CD4-positive, alpha-beta T cell treated with Interleukin-4 for 1 hour (primary cell): ENCODE results near the gene NAT10.
"Not testable (repeated sequence)": the region's sequence is repeated elsewhere in the genome, so short reads cannot be mapped to it uniquely, and the experiment has no call there.

Experiments
- DNase-seq, 2 donors: peaks; one replicate each; pipeline ENCODE4 v3.0.0-alpha.2; 2020 to 2022

The NAT10 gene

GRCh38 chr11:34169686-34170085, 64.3 kb downstream of the NAT10 start:
- no peak for DNase-seq

DNA sequence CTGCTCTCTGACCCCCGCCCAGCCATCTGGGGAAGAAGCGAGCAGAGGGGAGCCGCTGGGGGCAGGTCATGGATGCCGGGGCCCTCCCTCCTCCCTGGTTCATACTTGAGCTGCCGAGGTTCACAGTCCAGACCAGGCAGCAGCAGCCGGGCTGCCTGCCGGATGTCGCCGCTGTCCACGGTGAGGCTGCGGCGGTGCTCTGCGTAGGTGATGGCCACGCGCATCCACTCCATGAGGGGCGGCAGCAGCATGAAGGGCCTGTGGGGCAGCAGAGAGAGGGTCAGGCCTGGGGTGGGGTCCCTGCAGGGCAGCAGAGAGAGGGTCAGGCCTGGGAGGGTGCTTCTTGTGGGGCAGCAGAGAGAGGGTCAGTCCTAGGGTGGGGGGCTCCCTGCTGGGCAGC, 67.6 kb downstream of the NAT10 start:
- no peak for DNase-seq

GRCh38 chr11:34174412-34175041, 69.1 kb downstream of the NAT10 start:
- peak; percentile 74 to 76 for DNase-seq

- no peak for DNase-seq
These were observed 70.0 kb downstream of the NAT10 start for GRCh38 chr11:34175284-34176019.

GRCh38 chr11:34176751-34177209, 71.4 kb downstream of the NAT10 start:
- DNase-seq = no peak

DNA sequence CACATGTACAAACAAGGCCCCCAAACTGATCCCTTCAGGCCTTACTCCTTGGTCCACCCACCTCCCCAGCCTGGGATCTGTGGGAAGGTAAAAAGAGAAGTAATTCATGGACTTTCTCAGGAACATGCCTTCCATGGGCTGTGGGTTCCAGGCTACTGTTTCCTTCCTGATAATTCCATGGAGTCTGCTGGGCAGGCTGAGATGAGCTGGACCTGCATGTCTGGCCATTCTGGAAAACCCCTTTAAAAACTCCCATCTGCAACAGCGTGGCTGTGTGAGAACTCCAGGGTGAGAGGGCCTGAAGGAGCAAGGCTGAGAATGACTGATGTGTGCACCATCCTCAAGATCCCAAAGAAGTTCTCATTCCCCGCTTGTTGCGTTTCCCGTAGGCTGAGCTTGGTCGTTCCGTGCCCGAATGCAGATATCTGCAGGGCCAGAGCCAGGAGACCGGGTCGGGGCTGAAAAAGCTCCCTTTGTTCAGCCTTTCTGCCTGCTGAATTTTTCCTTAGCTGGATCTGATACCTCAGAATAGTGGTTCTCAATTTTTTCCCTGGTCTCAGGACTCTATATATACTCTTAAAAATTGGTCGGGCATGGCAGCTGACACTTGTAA, 72.9 kb downstream of the NAT10 start:
- DNase-seq = no peak

DNA sequence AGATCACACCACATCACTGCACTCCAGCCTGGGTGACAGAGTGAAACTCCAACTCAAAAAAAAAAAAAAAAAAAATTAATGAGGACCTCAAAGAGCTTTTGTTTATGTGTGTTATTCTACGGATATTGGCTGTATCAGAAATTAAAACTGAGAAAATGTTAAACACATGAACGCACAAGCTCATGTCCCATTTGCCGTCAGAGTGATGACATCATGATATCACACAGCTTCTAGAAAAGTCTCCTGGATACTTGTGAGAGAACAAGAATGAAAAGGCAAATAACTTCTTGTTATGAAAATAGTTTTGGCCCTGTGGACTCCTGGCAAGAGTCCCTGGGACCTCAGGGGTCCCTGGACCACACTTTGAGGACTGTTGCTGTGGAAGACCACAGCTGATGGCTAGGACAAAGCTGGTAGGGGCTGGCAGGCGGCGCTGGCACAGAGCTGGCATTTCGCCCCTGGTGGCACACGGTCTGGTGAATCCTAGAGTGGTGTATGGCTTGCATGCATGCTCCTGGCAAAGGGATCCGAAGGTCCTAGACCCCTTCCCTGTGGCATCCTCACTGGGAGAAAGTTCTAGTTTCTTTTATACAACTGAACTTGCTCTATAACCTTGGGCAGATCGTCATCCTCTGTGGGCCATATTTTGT, 73.7 kb downstream of the NAT10 start:
- no peak for DNase-seq

DNA sequence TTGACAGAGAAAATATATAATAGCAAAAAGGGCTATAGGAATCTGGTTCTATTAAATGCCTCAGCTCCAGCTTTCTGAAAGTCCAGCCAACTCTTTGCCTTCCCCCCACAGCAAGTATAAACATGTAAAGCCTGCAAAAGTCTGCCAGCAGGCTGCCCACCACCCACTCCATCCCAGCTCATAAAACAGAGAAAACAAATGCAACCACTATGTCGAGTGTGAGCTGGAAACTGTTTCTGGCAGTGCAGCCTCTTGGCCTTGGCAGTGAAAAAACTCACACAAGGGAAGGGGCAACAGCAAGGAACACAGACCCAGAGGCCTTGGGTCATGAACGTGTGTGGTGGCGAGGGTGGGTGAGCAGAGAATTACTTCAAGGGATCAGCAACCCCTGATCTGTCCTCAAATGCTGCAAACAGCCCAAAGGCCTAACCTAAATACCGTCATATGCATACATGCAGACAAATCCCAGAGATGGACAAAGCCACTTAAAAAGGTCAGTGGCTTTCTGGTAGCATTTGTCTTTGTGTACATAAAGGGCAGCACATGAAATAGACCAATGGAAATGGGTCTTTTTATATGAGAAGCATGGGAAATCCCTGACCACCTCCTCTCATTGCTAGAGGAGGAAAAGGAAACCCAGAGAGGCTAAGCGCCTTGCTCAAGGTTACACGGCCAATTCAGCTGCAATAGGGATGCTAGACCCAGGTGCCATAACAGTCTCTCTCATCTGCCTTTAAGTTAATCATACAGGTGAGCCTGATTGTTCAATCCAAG, 74.8 kb downstream of the NAT10 start:
- DNase-seq = no peak

DNA sequence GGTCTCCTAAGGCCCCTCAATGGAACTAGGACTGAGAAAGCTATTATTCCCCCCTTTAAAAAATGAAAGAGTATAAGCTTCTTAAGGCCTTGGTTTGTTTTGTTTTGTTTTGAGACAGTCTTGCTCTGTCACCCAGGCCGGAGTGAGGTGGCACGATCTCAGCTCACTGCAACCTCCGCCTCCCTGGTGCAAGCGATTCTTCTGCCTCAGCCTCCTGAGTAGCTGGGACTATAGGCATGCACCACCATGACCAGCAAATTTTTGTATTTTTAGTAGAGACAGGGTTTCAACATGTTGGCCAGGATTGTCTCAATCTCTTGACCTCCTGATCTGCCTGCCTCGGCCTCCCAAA, 75.4 kb downstream of the NAT10 start:
- not testable (repeated sequence) for DNase-seq

GRCh38 chr11:34181251-34181650, 75.8 kb downstream of the NAT10 start:
- no peak for DNase-seq

DNA sequence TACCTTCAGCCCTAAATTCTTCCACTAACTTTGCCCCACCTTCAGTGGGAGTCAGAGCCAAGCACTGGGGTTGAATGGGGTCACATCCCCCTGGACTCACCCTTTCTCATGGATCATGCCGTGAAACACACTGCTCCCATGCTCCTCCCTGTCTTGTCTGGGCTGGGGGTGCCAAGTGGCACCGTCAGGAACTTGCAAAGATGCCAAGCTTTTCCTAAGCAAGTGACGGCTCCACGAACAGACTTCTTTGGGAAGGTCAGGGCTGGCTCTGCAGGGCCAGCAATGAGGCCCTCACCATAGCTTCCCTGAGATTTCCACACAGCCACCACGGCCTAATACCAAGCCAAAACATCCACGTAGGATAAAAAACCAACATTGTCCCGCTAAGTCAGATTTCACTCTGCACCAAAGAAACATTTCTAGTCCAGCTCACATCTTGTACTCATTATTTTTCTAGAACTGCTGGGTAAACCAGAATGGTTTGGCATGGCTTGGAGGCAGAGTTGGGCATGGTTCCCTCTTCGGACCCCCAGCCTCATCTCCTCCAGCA, 76.5 kb downstream of the NAT10 start:
- DNase-seq = no peak

DNA sequence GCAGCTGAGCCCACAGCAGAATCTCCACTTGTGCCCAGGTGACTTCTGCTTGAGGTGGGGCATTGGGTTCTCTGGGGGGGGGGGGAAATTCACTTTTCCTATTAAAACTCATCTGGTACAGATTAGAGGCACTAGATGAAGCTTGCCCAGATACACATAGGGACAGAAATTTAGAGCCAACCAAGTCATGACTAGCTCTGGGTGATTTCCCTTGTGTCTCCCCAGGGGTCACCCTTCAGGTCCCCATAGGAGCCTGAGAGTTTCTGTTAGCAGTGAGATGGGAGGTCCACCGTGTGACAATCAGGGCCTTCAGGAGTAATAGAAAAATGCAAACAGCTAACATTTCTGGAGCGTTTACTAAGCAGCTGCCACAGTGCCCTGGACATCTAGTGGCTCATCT, 77.0 kb downstream of the NAT10 start:
- no peak for DNase-seq

GRCh38 chr11:34182921-34183685, 77.7 kb downstream of the NAT10 start:
- no peak for DNase-seq

GRCh38 chr11:34183848-34184391, 78.5 kb downstream of the NAT10 start:
- DNase-seq = no peak

- no peak for DNase-seq
These were observed 79.1 kb downstream of the NAT10 start for GRCh38 chr11:34184505-34185015.

DNA sequence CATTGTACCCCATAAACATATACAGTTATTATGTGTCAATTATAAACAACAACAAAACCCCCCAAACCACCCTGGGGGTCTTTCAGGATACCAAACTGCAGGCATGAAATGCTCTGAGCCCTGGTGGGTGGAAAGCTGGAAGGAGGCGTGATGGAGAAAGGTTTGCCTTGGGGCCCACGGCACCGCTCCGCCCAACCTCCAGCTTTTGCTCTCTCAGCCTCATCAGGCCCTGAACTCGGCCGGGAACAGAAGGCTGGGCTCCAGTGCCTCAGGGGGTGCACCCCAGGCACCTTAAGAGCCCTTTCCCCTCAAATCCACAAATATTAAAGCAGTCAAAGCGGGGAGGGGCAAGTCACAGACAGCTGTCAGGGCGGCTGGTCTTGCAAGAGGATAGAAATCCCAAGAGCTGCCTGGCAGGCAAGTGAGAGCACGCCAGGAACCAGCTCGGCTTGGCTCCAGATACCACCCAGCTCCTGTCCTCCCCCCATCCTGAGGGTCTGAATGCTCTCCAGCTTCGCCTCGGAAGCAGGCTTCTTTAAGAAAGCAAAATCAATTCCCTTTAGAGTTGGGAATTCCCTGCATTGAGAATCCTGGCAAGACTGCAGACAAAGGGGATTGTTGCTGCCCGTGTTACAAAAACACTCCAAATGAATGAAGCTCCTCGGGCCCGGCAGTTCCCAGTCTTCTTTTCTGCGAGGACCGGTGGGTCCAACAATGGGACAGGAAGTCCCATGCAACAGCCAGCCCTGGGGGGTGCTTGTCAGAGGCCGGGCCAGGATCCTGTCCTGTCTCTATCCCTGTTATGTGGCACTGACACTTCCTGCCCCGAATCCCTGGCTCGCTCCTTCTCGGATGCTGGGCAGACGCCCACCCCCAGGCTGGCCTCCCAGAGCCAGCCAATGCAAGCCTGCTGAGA, 80.8 kb downstream of the NAT10 start:
- DNase-seq = no peak

- no peak for DNase-seq
These were observed 82.8 kb downstream of the NAT10 start for GRCh38 chr11:34188181-34188580.

- DNase-seq = no peak
These were observed 83.8 kb downstream of the NAT10 start for GRCh38 chr11:34189191-34189590.

- no peak for DNase-seq
These were observed 85.0 kb downstream of the NAT10 start for GRCh38 chr11:34190192-34191139.
